ENCODE data around the gene PI4KA.

DNA sequence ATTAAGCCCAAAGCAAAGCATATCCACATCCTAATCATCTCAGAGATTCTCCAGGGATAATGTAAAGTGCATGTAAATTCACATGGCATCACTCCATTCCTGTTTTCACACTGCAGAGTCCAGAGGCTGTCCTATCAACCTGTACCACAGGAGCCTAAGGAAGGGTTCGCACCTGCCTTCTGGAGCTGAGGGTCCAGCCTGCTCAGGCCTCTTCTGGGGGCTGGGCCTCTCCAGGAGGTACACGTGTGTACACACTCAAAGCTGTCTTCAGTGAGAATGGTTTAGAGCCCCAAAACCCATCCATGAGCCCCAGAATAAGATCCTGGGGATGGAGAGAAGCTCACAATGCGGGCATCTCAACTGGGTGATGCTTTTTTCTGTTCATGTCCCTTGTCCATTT lies 23.9 kb downstream of the PI4KA start:
- TF ChIP-seq POLR2A (IDR thresholded peaks at IDR 0.05; ENCODE audit: low read depth, low read length) (no peak), POLR2AphosphoS5 (IDR thresholded peaks at IDR 0.05; ENCODE audit: low read depth, low read length) (no peak), TAF1 (IDR thresholded peaks at IDR 0.05; ENCODE audit: borderline replicate concordance, low read depth, low read length) (no peak)

All from GM12892 (cell line).